HS-5 (cell line): ENCODE data around the gene COQ2.
"Not testable (repeated sequence)": the region's sequence is repeated elsewhere in the genome, so short reads cannot be mapped to it uniquely, and the experiment has no call there.

ENCODE experiments used
- DNase-seq: peaks from one replicate; pipeline ENCODE4 v3.0.0-alpha.2; 2012; ENCODE audit warnings: low read depth

COQ2 gene

DNA sequence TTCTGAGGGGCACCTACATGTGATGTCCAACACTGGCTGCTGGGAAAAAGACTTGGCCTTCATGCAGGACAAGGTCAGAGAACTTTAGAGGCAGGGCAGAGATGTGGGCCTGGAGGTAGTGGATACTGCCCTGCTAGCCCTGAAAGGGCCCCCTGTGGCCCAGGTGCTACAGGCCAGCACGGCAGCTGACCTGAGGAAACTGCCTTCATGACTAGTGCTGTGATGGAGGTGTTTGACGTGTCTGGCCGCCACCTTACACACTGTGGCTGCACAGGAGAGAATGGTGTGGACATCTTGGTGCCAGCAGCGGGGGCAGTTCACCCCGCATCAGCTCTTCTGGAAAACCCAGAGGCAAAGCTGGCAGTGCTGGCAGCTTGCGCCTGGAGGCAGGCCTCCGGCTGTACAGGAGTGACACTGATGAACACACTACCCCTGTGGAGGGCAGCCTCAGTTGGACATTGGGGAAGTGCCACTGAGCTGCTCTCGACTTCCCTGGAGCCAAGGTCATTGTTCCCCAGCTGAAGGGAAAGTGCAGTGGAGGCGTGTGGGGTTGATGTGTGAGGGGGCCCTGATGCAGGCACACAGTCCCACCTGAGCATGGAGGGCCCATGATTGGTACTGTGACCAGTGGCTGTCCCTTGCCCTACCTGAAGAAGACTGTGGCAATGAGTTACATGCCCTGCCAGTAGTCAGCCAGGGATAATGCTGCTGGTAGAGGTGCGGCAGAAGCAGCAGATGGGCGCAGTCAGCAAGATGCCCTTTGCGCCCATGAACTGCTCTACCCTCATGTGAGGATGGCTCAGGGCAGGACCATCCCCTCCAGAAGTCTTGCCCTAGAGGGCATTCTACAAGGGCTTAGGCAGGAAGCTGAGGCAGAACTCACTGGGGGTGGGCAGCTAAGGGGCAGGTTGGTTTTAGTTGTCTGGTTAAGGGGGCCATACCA, 36.9 kb downstream of the COQ2 start:
- DNase-seq, result no peak

DNA sequence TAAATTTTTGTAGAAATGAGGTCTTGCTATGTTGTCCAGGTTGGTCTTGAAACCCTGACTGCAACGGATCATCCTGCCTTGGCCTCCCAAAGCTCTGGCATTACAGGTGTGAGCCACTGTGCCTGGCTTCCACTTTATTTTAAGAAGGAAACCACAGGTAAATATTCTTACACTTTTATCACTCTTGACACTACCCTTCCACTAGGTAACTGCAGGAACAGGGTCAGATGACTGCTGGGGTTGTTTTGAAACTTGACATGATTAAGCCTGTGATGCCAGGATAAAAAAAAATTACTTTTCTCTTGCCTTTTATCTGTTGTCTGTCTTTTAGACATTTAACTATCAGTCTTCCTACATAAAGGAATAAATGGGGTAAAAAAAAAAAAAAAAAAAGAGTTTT, 43.5 kb downstream of the COQ2 start:
- DNase-seq, result no peak

DNA sequence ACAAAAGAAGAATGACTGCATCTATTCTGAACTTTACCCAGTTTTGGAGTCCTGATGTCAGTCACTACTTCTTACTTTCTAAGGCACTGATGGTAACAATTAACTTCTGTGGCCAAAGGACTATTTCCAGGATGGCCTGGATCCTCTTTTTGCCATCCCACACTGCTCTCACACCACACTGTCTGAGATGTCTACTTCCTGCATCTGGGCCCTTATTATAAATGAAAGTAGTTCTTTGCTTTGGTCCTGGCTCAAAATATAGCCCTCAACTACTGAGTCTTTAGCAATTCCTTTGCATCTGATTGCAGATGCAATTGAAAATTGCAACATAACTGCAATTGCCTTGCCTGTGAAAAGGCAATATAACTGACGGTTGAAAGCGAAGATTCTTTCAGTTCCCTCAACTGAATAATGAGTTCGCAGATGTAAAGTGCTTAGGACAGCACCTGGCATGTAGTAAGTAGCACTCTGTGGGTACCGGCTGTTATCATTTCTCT, 44.2 kb downstream of the COQ2 start:
- DNase-seq, result no peak

DNA sequence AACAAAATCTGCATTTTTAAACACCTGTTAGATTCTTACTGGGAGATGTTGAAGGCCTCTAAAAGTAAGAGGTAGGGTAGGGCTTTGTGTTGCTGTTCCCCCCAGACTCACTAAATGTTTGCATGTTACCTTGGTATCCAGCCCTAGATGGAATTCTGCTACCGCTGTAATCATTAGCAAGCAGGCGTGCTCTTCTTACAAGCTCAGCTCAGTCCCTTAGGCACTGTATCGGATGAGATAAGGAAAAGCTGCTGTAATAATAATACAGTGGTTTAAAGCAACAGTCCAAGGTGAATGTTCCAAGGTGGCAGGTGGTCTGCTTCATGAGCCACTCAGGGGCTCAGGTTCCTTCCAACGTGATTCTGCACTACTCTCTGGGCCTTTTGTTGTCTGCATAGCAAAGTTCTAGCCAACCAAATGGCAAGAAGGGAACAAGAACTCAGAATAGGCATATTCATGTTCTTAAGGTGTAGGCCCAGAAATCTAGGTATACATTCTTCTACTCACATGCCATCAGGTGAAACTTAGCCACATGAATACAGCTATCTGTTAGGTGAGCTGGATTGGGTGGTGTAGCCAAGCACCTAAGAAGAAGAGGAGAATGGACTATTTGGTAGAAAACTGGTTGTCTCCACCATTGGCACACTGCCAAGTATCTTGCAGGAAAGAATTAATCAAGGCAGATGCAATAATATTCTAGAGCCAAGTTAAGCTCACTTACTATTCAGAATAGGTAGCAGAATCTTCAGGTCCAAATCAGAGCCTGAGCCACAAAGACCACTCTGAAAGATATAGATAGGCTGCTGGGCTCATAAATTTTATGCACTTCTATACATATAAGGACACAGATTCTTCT, 46.0 kb downstream of the COQ2 start:
- no peak for DNase-seq

DNA sequence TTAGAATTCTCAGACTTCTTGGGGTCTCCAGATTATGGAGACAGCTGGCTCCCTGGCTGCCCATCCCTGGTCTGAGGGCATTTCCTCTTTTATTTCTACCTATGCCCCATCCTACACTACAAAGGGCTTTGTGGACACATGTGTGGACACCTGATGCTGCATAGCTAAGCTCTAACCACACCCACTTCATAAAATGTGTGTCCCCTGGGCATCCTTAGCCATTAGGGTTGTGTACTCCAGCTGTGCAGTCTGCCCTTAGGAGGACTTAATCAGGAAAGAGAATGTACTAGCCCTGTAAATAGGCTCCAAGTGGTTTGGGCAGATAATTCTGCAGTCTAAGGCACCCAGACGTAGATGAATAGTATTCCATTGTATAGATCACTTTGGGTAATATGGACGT, 47.0 kb downstream of the COQ2 start:
- no peak for DNase-seq

DNA sequence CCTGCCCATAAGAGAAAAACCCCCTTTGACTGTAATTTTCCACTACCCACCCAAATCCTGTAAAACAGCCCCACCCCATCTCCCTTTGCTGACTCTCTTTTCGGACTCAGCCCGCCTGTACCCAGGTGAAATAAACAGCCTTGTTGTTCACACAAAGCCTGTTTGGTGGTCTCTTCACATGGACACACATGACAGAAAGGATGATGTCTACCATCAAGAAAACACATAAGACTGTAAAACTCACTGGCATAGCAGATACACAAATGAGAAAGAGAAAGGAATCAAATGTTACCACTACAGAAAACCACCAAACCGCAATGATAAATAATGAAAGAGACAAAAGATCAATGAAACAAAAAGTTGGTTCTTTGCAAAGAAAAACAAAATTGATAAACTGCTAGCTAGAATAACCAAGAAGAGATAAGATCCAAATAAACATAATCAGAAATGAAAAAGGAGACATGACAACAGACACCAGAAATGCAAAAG, 48.9 kb downstream of the COQ2 start:
- DNase-seq, result not testable (repeated sequence)

DNA sequence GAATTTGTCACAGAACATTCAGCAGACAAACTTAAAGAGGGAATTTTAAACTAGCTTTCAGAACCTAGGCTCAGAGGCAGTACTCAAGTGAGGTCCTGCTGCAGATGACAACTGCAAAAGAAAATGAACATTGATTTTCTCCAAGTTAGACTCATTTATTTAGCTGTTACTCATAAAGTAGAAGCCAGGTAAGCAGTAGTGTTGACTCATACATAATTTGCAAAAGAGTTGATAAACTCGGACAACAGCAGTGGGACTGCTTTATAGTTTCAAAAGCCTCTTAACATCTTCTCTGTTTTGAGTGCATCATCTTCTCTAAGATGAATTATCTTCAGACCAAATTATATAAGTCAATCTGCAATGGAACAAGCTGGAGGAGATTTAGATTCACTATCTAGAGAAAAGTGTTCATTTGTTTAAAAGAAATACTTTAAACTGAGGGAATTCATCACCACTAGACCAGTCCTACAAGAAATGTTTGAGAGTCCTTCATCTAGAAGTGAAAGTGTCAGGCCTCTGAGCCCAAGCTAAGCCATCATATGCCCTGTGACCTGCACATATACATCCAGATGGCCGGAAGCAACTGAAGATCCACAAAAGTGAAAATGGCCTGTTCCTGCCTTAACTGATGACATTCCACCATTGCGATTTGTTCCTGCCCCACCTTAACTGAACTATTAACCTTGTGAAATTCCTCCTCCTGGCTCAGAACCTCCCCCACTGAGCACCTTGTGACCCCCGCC, 49.5 kb downstream of the COQ2 start:
- DNase-seq, result no peak

DNA sequence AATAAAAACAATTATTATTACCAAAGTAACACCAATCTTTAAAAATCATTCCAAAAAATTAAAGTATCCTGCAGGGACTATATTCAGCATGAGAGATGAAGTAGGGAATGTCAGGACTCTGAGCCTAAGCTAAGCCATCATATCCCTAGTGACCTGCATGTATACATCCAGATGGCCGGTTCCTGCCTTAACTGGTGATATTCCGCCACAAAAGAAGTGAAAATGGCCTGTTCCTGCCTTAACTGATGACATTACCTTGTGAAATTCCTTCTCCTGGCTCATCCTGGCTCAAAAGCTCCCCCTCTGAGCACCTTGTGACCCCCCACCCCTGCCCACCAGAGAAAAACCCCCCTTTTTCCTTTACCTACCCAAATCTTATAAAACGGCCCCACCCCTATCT, 50.2 kb downstream of the COQ2 start:
- DNase-seq, result not testable (repeated sequence)

DNA sequence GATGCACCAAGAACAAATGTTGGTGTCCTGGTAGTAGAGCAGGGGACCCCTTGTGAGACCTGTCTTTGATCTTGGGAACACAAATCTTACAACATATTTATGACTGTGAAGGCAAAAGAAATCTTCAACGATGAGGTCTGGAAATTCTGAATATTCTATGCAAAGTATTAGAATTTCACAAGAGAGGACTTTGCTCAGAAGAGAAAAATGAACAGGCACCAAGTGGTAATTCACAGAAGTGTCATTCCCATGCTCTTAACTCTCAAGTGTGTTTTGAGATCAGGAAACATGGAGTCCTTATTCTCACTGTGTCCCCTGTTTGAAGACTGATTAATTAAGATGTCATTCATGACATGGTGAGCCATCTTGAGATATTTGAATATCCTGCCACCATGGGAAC, 52.5 kb downstream of the COQ2 start:
- no peak for DNase-seq

DNA sequence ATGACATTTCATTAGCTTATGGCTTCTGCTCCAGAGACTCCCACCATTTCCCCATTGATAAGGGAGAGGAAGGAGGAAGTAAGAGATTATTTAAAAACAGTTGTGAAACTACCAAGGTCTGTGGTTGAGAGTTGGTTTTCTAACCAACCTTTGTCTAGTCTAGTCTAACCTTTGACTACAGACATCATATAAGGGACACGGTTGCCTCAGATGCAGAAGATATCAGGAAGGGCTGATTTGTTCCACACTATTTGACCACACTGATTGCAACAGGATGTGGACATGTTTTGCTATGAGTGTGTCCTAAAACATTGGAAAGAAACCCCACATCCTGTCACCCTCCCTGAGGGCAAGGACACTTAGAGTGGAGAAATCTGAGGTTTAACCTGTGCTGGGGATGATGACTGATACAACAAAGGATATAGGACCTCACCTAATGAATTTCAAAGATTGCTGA, 53.0 kb downstream of the COQ2 start:
- no peak for DNase-seq

DNA sequence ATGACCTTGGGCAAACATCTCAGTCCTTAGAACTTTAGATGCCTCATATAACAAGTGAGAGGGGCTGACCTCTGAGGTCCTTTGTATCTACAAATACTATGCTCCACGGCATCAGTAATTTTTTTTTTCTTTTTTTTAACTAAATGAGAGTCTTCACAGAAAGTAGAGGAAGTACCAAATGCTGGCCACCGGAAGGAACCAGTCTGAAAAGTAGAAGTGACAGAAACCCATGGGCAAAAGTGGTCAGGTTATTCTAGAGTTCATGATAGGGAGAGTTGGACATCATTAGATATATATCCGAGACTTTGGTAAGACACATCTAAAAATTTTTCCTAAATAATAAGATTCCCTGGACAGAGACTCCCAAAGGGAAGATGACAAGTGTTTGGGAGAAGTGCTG, 53.7 kb downstream of the COQ2 start:
- no peak for DNase-seq

DNA sequence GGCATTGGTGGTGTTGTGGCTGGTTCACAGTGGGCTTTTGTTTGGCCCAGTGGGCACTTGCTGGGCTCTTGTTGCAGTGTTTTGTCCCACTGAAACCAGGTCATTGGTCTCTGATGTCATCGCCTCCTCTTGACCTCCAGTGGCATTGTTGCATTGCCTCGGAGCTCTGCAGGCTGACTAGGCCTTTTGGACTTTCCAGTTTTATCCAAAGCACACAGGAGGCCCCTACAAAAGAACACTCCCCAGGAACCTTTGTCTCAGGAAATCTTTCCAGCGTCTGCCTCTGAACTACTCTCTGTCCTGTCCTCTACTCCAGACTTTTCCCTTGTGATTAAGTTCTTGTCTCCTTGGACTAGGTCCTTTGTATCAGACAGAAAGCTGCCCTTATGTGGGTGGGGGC, 54.8 kb downstream of the COQ2 start:
- DNase-seq, result no peak

DNA sequence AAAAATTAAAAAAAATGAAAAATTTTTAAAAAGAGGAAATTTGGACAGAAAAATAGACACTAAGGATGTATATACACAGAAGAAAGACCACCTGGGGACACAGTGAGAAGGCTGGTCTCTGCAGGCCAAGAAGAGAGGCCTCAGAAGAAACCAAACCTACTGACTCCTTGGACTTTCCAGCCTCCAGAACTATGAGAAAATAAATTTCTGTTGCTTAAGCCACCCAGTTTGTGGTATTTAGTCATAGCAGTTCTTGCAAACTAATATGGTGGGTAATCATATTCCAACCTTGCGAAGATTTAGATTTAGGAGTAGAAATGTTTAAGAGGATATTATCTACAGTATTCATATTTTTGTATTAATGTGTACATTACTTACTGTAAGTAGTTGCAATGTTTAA, 56.4 kb downstream of the COQ2 start:
- no peak for DNase-seq

DNA sequence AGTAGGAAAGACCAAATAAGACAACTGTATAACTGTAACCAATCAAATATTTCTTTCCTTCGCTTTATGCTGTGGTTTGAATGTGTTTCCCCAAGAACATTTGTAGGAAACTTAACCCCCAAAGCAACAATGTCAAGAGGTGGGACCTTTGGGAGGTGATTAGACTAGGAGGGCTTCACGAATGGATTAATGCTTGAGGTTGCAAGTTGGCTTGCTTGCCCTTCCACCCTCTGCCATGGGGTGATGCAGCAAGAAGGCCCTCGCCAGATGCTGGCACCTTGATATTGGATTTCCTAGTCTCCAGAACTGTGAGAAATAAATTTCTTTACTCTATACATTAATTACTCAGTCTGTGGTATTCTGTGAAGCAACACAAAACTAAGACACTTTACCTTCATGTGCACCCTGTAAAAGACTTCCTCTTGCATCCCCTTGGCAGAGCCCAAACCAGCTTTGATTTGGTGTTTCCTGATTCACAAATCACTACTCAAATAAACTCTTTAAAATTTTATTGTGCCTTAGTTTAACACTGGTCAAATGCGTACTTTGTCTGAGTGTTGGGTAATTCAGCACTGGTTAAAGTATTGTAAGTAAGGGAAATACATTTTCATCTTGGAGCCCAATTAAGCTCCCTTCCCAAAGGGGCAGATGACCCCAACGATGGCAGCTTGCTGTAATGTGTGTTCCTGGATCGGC, 59.9 kb downstream of the COQ2 start:
- DNase-seq, result no peak

DNA sequence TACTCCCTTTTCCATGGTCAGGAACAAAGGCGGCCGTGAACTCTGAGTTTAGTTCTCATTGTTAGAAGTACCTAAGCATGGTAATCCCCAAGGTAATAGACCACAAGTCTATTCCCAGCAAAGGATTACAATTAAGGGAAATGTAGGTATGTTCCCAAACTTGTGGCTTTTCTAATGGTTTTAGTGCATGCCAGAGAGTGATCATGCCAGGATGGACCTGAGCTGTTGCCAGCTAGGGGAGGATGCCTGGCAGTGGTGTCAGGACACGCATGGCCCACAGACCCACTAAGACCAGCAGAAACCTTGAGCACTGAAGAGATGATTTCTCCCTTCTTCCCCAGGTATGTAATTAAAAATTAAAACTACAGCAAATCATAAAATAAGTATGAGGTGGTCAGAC, 60.8 kb downstream of the COQ2 start:
- DNase-seq, result no peak

DNA sequence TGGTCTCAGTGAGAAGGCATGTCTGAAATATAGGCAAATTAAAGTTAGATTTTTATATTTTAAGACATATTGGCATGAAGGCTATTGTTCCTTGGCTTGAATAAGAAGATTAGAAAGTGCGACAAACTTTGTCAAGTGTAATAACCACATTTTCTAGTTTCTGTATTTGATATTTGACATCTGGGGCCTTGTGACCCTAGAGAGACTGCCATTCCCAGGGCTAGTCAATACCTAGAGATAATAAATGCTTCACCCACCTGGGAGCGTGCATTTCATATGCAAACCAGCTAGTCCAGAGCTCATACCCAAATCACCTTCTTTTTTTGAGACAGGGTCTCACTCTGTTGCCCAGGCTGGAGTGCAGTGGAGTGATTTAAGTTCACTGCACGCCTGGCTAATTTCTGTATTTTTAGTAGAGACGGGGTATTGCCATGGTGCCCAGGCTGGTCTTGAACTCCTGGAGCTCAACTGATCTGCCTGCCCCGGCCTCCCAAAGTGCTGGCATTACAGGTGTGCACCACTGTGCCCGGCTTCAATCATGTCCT, 62.6 kb downstream of the COQ2 start:
- no peak for DNase-seq

DNA sequence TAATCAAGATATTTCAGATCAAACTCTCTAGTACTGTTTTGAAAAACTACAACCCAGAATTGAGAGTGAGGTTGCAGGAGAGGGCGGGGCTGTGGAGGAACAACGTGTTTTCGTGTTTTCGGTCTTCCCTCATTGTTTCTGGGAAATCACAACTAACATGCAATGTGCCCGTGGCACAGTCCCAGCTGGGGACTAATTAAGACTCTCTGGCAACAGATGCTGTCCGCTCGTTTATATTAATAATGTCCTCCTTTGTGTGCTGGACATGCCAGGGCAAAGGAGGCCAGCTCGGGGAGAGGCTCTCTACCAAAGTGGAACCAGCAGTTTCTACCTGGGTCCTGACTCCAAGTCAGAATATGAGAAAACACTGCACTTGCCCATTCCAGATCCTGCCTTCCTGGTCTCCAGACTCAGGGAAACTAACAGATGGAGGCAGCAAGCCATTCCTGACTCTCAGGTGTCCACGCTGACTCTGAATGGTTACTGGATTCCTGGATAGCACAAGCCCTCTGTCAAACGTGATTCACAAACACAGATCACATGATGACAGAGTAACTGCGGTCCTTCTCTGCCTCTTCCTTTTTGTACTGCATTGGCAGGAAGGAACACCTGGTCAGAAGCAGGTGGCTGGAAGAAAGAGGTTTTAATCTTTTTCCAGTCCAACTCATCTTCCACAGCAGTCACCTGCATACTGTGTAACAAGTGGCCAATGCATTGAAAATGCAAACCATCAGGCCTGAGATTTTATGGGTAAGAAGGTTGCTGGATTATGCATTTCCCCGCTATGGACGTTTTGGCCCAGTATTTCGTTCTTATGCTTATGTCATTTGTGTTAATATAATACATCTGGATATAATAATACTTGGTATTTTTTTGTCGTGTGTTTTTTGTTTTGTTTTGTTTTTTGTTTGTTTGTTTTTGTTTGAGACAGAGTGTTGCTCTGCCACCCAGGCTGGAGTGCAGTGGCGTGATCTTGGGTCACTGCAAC, 65.0 kb downstream of the COQ2 start:
- no peak for DNase-seq

DNA sequence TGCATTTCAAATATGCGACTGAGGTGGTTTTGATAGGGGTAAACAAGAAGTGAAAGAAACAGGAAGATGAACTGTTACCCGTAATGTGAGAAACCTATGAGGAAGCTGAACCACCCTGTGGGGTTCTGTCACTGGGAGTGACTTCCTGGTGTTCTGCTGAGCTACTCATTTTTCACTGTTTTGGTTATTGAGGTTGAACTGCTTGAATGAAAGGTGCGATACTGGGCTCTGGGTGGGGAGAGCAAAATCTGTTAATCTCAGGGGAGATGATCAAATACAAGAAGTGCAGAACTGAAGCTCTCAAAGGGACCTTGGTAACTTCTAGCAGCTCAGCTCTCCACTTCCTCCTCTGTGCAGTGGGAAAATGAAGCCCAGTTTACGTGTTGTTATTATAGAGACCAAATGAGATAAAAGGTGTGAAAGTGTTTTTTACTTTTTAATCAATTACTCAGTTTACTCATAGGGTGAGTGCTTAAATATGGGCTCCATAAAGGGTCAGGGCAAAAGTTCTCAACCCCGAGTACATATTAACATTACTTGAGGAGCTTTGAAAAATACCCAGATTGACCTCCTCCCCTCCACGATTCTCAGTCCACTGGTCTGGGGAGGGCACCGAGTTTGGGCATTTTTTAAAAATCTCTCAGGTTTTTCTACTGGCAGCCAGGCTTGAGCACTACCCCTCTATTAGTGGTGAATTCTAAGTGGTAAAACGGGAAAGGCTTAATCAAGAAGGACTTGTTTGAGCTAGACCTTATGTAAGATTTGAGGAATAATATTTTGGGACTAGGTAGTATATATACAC, 66.7 kb downstream of the COQ2 start:
- DNase-seq, result no peak
